T-helper 17 cell (primary cell): ENCODE measurements around the gene ATP11A. TPM values are rescaled to one million over a fixed set of nuclear protein-coding genes. Genes with fewer than 3 reads are reported as not detected.
"Not testable (repeated sequence)": the region's sequence is repeated elsewhere in the genome, so short reads cannot be mapped to it uniquely, and the experiment has no call there.

Experiments used
- ATAC-seq: fragments of 150-1000 bp; cut with Tn5 transposase; 2 replicates; pipeline ENCODE4 v1.10.0; 2021; ENCODE audit warnings: mild to moderate bottlenecking, moderate library complexity
- DNase-seq, 3 donors: peaks; one replicate each; pipeline versions ENCODE4 v3.0.0 to v3.0.0-alpha.2; 2020 to 2021
- H3K9me3 ChIP-seq: one replicate; pipeline ENCODE4 v1.7.0; 2013; ENCODE audit warnings: low read length, mild to moderate bottlenecking; ENCODE audit not compliant: control insufficient read depth, poor library complexity, severe bottlenecking
- H3K27ac Mint-ChIP-seq: one replicate; pipeline ENCODE4 v1.8.0; 2022; ENCODE audit warnings: mild to moderate bottlenecking, moderate library complexity, mixed read lengths
- H3K27me3 Mint-ChIP-seq: one replicate; pipeline ENCODE4 v1.8.0; 2022; ENCODE audit warnings: mixed read lengths
- H3K36me3 Mint-ChIP-seq: one replicate; pipeline ENCODE4 v1.8.0; 2022; ENCODE audit warnings: low read depth, mixed read lengths
- H3K4me1 Mint-ChIP-seq: one replicate; pipeline ENCODE4 v1.8.0; 2022; ENCODE audit warnings: mild to moderate bottlenecking, mixed read lengths
- H3K4me3 Mint-ChIP-seq: one replicate; pipeline ENCODE4 v1.8.0; 2022; ENCODE audit warnings: mild to moderate bottlenecking, moderate library complexity, mixed read lengths
- total RNA-seq, 4 donors: library from RNA in 2 of 4; stranded (reverse) in 2 of 4; gene quantifications; one replicate each; pipeline ENCODE4 v1.2.3 and lab custom pipeline; 2022 to 2026

Gene ATP11A
- total RNA-seq, 2 donors from 2014 or later = 56.8 to 79.5 TPM

DNA sequence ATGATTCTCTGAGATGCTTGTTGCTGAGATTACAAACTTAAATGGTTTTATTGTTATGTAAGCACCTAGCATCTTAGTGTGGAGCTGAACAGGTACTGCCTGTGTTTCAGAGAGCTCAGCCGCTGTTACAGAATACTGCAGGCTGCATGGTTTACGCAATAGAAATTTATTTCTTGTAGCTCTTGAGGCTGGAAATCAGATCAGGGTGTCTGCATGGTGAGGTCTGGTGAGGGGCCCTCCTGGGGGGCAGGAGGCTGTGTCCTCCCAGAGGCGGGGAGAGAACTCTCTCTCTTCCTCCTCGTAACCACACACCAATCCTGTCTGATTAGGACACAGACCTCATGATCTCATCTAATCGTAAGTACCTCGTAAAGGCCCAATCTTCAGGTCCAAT, 13.1 kb downstream of the ATP11A start:
- DNase-seq (no peak), ATAC-seq (no peak)
- Mint-ChIP-seq H3K4me3 (no peak overlapping the region), H3K36me3 (no peaks in the 10 kb centered on the region), H3K4me1 (peaks cover 23% of the 10 kb centered on the region), H3K27ac (peak overlapping the region; percentile 9), H3K27me3 (no peaks in the 10 kb centered on the region)
- no peaks in the 10 kb centered on the region for H3K9me3 ChIP-seq

GRCh38 chr13:112703449-112704284, 13.8 kb downstream of the ATP11A start:
- DNase-seq = no peak
- ATAC-seq = no peak
- Mint-ChIP-seq H3K4me3 (no peak overlapping the region), H3K36me3 (no peaks in the 10 kb centered on the region), H3K4me1 (peaks cover 25% of the 10 kb centered on the region), H3K27ac (no peak overlapping the region), H3K27me3 (no peaks in the 10 kb centered on the region)
- no peaks in the 10 kb centered on the region for H3K9me3 ChIP-seq

- H3K36me3 Mint-ChIP-seq = no peaks in the 10 kb centered on the region
- H3K27me3 Mint-ChIP-seq = no peaks in the 10 kb centered on the region
- H3K4me3 Mint-ChIP-seq = no peak overlapping the region
- no peak overlapping the region for H3K27ac Mint-ChIP-seq
- ATAC-seq = no peak
- no peak for DNase-seq
- H3K4me1 Mint-ChIP-seq = peaks cover 28% of the 10 kb centered on the region
- H3K9me3 ChIP-seq = no peaks in the 10 kb centered on the region
These were observed 14.7 kb downstream of the ATP11A start for GRCh38 chr13:112704308-112705145.

- Mint-ChIP-seq H3K27me3 (no peaks in the 10 kb centered on the region), H3K27ac (no peak overlapping the region), H3K36me3 (no peaks in the 10 kb centered on the region), H3K4me3 (no peak overlapping the region), H3K4me1 (peaks cover 30% of the 10 kb centered on the region)
- no peaks in the 10 kb centered on the region for H3K9me3 ChIP-seq
- no peak for DNase-seq
- ATAC-seq = no peak
These were observed 15.4 kb downstream of the ATP11A start for GRCh38 chr13:112705286-112705685.

- H3K9me3 ChIP-seq = no peaks in the 10 kb centered on the region
- peaks cover 30% of the 10 kb centered on the region for H3K4me1 Mint-ChIP-seq
- H3K27ac Mint-ChIP-seq = no peak overlapping the region
- ATAC-seq = no peak
- DNase-seq = no peak
- no peaks in the 10 kb centered on the region for H3K36me3 Mint-ChIP-seq
- no peaks in the 10 kb centered on the region for H3K27me3 Mint-ChIP-seq
- no peak overlapping the region for H3K4me3 Mint-ChIP-seq
These were observed 16.3 kb downstream of the ATP11A start for GRCh38 chr13:112706171-112706570.

GRCh38 chr13:112708560-112709240, 18.9 kb downstream of the ATP11A start:
- Mint-ChIP-seq H3K4me1 (peaks cover 23% of the 10 kb centered on the region), H3K36me3 (no peaks in the 10 kb centered on the region), H3K27me3 (no peaks in the 10 kb centered on the region), H3K4me3 (no peak overlapping the region), H3K27ac (no peak overlapping the region)
- H3K9me3 ChIP-seq = no peaks in the 10 kb centered on the region
- no peak for ATAC-seq
- DNase-seq = no peak

GRCh38 chr13:112709316-112709715, 19.5 kb downstream of the ATP11A start:
- H3K9me3 ChIP-seq, H3K27me3 Mint-ChIP-seq, DNase-seq, H3K27ac Mint-ChIP-seq, H3K4me3 Mint-ChIP-seq, H3K36me3 Mint-ChIP-seq, ATAC-seq: not testable (repeated sequence)
- peaks cover 21% of the 10 kb centered on the region for H3K4me1 Mint-ChIP-seq

- no peaks in the 10 kb centered on the region for H3K27me3 Mint-ChIP-seq
- H3K4me1 Mint-ChIP-seq = peaks cover 25% of the 10 kb centered on the region
- DNase-seq (no peak), ATAC-seq (no peak)
- H3K9me3 ChIP-seq = no peaks in the 10 kb centered on the region
- no peak overlapping the region for H3K4me3 Mint-ChIP-seq
- H3K27ac Mint-ChIP-seq = peak overlapping the region; percentile 41
- H3K36me3 Mint-ChIP-seq = no peaks in the 10 kb centered on the region
These were observed 20.3 kb downstream of the ATP11A start for GRCh38 chr13:112709825-112710783.

GRCh38 chr13:112710855-112711527, 21.2 kb downstream of the ATP11A start:
- DNase-seq (no peak), ATAC-seq (no peak)
- Mint-ChIP-seq H3K27me3 (no peaks in the 10 kb centered on the region), H3K27ac (peak overlapping the region; percentile 41), H3K4me1 (peaks cover 20% of the 10 kb centered on the region), H3K4me3 (no peak overlapping the region), H3K36me3 (no peaks in the 10 kb centered on the region)
- H3K9me3 ChIP-seq = no peaks in the 10 kb centered on the region

DNA sequence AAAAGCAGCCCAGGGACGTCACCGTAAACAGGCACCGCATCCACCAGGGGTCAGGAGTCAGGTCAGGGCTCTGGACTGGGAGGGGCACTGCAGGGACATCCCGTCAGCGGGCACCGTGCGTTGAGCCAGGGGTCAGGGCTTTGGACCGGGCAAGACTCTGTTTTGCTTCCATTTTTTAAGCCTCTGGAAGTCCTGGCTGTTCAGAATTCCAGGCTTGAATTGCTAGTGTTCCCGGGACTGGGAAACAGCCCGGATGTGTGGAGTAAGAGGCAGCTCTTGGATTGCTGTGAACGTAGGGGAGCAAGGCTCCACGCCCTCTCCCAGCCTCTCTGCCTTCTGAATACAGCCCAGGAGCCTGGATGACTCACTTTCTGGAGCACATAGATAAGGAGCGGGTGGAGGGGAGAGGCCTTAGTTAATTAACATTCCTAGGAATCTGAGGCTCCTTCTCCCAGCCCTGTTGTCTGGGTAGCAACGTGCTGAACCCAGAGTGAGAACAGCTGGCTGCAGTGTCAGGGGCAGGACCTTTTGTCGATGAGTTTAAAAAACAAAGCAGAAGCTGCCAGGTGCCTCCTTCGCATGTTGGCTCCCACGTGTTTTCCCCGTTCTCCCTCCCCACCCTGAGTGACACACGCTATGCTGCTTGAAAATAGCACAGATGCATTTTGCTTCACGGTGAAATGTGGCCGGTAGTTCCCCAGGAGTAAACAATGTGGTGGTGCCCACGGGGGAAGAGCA, 21.9 kb downstream of the ATP11A start:
- no peaks in the 10 kb centered on the region for H3K27me3 Mint-ChIP-seq
- H3K4me3 Mint-ChIP-seq = no peak overlapping the region
- DNase-seq (no peak), ATAC-seq (peak; percentile 12)
- peak overlapping the region; percentile 27 for H3K27ac Mint-ChIP-seq
- H3K9me3 ChIP-seq = no peaks in the 10 kb centered on the region
- no peaks in the 10 kb centered on the region for H3K36me3 Mint-ChIP-seq
- peaks cover 21% of the 10 kb centered on the region for H3K4me1 Mint-ChIP-seq

DNA sequence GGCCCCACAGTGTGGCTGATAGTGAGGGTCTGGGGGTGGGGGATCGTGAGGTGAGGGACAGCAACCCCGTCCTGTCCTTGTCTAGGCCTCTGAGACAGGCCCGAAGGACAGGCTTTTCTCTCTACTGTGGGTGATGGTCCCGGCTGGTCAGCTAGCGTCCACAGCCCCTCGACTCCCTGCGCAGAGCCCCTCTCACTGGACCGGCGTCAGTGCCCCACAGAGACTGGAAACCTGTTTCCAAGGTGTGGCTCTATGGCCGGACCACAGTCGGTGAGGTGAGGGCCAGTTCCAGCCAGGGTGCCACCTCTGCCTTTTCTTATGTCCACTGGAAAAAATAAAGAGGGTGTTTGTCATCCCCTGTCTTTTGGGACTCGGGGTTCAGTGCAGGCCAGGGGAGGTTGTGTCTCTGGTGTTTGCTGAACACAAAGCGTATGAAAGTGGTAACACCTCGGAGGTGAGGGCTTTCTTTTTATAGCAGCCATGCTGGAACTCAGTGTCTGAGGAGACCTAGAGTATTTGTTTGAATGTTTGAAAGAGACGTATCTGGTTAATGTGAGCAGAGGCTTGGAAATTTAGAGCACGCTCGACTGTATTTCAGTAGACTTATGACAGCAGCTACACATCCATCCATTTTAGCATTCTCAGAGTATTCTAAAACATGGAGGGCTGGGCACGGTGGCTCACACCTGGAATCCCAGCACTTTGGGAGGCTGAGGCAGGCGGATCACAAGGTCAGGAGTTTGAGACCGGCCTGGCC, 22.8 kb downstream of the ATP11A start:
- DNase-seq = no peak
- no peaks in the 10 kb centered on the region for H3K36me3 Mint-ChIP-seq
- H3K9me3 ChIP-seq = no peaks in the 10 kb centered on the region
- no peak for ATAC-seq
- H3K4me3 Mint-ChIP-seq = no peak overlapping the region
- no peaks in the 10 kb centered on the region for H3K27me3 Mint-ChIP-seq
- H3K27ac Mint-ChIP-seq = no peak overlapping the region
- peaks cover 23% of the 10 kb centered on the region for H3K4me1 Mint-ChIP-seq
